ENCODE data around the gene DPY19L3.

DPY19L3 gene, protein sequence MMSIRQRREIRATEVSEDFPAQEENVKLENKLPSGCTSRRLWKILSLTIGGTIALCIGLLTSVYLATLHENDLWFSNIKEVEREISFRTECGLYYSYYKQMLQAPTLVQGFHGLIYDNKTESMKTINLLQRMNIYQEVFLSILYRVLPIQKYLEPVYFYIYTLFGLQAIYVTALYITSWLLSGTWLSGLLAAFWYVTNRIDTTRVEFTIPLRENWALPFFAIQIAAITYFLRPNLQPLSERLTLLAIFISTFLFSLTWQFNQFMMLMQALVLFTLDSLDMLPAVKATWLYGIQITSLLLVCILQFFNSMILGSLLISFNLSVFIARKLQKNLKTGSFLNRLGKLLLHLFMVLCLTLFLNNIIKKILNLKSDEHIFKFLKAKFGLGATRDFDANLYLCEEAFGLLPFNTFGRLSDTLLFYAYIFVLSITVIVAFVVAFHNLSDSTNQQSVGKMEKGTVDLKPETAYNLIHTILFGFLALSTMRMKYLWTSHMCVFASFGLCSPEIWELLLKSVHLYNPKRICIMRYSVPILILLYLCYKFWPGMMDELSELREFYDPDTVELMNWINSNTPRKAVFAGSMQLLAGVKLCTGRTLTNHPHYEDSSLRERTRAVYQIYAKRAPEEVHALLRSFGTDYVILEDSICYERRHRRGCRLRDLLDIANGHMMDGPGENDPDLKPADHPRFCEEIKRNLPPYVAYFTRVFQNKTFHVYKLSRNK

DNA sequence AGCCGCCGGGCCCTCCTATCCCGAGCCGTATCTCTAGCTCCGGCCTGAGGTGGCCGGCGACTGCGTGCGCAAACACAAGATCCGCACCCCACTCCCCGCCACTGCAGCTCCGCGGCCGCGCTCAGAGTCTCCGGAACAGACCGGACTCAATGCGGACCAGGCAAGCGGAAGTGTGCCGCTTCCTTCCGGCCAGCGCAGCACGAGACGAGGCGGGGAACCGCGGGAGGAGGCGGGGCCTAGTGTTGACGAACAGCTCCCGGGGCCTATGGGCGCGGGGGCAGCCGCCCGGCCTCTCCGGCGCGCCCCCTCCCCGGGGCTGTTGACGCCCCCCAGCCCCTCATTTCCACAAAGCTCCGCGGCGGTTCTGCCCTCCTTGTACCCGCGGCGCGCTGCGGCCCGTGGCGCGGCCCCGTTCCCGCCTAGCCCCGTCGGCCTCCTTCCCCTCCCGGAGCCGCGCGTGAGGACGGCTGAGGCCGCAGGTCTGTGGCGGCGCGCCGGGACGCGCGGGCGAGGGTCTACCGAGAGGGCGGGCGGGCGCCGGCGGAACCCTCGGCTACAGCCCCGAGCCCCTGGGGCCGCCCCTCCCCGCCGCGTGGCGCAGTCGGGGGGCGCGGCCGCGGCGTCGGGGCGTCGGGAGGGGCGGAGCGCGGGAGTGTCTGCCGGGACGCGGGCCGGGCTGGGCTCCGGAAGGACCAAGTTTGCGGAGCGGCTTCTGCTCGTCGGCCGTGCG lies at the start of gene DPY19L3:
TSS of gene DPY19L3 (plus strand) at position 340 of the 730 bp plus-strand sequence. CDS start 2,484 bp downstream, outside the sequence.
- intact Hi-C loops (cut with DNase I; ENCODE audit: low total_unique reads): loop anchor here (2.0 to 10.0 kb wide), 3 partner anchors 63 to 269 kb away; partner anchors contain the start of genes ANKRD27, PDCD5 and RGS9BP
- peaks cover 0 to 20% (median 12%) of the 10 kb centered on the region in 4 donors for H3K4me1 ChIP-seq
- TF ChIP-seq, protein P1, sequence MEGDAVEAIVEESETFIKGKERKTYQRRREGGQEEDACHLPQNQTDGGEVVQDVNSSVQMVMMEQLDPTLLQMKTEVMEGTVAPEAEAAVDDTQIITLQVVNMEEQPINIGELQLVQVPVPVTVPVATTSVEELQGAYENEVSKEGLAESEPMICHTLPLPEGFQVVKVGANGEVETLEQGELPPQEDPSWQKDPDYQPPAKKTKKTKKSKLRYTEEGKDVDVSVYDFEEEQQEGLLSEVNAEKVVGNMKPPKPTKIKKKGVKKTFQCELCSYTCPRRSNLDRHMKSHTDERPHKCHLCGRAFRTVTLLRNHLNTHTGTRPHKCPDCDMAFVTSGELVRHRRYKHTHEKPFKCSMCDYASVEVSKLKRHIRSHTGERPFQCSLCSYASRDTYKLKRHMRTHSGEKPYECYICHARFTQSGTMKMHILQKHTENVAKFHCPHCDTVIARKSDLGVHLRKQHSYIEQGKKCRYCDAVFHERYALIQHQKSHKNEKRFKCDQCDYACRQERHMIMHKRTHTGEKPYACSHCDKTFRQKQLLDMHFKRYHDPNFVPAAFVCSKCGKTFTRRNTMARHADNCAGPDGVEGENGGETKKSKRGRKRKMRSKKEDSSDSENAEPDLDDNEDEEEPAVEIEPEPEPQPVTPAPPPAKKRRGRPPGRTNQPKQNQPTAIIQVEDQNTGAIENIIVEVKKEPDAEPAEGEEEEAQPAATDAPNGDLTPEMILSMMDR (IDR thresholded peaks at IDR 0.05): peak in 1 of 2 experiments; percentile 2
- H3K36me3 ChIP-seq: peaks cover 0 to 15% (median 14%) of the 10 kb centered on the region in 3 donors
- peak within 1 kb of the TSS; percentile 100 for H3K27ac ChIP-seq
- peak within 1 kb of the TSS; percentile 93 to 97 for H3K4me3 ChIP-seq
- H3K27me3 ChIP-seq: no peaks in the 10 kb centered on the region
- DNase-seq: peak; percentile 94 to 97
- no peaks in the 10 kb centered on the region for H3K9me3 ChIP-seq

DNA sequence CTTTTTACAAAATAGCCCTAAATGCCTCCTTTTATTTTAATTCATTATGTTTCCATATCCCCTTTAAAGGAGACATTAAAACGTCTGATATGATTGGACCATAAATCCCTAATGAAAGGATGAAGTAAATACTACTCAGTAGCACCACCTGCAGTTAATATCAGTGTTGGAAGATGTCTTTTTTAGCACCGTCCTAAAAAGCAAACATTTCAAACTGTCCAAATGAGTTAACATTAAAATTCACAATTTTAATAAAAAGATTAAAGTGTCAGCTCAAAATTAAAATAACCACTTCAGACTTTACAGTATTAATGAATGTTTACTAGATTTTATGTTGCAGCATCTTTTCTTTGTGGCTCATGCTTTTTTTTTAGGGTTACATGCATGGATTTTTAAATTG lies 47.9 kb upstream of the DPY19L3 start:
- TF ChIP-seq, protein P1 (IDR thresholded peaks at IDR 0.05): no peak
- Histone ChIP-seq H3K27ac (no peak overlapping the region), H3K36me3 (peaks cover 63 to 71% (median 66%) of the 10 kb centered on the region in 3 donors)

DNA sequence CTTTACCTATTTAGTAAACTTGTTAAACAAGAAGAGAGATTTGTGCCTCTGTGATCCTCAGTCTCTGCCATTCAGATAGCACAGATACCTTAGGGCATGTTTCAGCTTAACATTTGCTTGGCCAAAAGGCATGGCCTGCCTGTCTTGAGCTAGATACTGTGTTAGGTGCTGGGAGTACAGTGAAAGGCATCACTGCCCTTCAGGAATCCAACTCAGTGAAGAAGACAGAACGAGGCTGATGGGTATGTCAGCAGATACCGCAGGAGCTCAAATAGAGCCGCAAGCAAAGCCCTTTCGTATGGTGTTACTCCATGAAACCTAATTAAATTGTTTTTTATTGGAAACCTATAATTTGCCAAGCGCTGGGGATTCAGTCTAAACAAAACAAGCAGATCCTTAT lies 47.2 kb upstream of the DPY19L3 start:
- H3K4me3 ChIP-seq: no peak overlapping the region
- H3K4me1 ChIP-seq: peaks cover 0 to 34% (median 21%) of the 10 kb centered on the region in 4 donors
- DNase-seq: no peak
- TF ChIP-seq, protein P1 (IDR thresholded peaks at IDR 0.05): no peak
- H3K9me3 ChIP-seq: no peaks in the 10 kb centered on the region
- no peaks in the 10 kb centered on the region for H3K27me3 ChIP-seq
- intact Hi-C loops (cut with DNase I; ENCODE audit: low total_unique reads): no loop called here
- no peak overlapping the region for H3K27ac ChIP-seq
- H3K36me3 ChIP-seq: peaks cover 58 to 65% (median 60%) of the 10 kb centered on the region in 3 donors

More for the DNA sequence above, 47.9 kb upstream of the DPY19L3 start:
- intact Hi-C loops (cut with DNase I; ENCODE audit: low total_unique reads): no loop called here
- Histone ChIP-seq H3K9me3 (no peaks in the 10 kb centered on the region), H3K27me3 (no peaks in the 10 kb centered on the region), H3K4me3 (no peak overlapping the region), H3K4me1 (peaks cover 0 to 32% (median 15%) of the 10 kb centered on the region in 4 donors)
- no peak for DNase-seq

DNA sequence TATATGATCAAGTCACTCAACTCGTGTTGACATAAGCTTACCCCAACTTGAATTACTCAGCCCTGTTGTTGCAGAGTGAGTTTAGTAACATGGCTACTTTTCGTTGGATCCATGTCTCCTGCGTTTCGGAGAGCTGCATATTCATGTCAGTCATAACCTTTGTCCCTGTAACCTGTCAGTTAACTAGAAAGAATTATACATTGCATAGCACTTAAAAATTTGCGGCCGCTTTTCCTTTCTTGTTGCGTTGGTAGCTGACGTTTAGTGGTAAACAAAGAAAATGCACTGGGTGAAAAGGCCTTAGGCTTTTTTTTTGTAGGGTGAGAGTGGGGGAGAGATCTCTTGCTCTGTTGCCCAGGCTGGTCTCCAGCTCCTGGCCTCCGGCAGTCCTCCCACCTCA lies 46.0 kb upstream of the DPY19L3 start:
- H3K27ac ChIP-seq: no peak overlapping the region
- H3K36me3 ChIP-seq: peaks cover 46 to 52% (median 47%) of the 10 kb centered on the region in 3 donors
- TF ChIP-seq, protein P1 (IDR thresholded peaks at IDR 0.05): no peak
- no peak overlapping the region for H3K4me3 ChIP-seq
- no peaks in the 10 kb centered on the region for H3K27me3 ChIP-seq
- intact Hi-C loops (cut with DNase I; ENCODE audit: low total_unique reads): no loop called here
- no peaks in the 10 kb centered on the region for H3K9me3 ChIP-seq
- DNase-seq: no peak
- peaks cover 0 to 46% (median 29%) of the 10 kb centered on the region in 4 donors for H3K4me1 ChIP-seq

Measured in tibial artery (tissue), 4 donors.